ENCODE data around the gene PDE3A. TPM values are rescaled to one million over a fixed set of nuclear protein-coding genes. Genes with fewer than 3 reads are reported as not detected.

PDE3A gene
- total RNA-seq, 1 donor from 2014 or later, result 51.1 TPM

GRCh38 chr12:20420557-20420956 lies 52.2 kb downstream of the PDE3A start:
- DNase-seq (ENCODE audit: low read depth, low spot score), result no peak

GRCh38 chr12:20421421-20421820 lies 53.1 kb downstream of the PDE3A start:
- no peak for DNase-seq (ENCODE audit: low read depth, low spot score)

GRCh38 chr12:20423557-20423956 lies 55.2 kb downstream of the PDE3A start:
- no peak for DNase-seq (ENCODE audit: low read depth, low spot score)

GRCh38 chr12:20424841-20425240 lies 56.5 kb downstream of the PDE3A start:
- DNase-seq (ENCODE audit: low read depth, low spot score), result no peak

GRCh38 chr12:20426191-20426590 lies 57.9 kb downstream of the PDE3A start:
- no peak for DNase-seq (ENCODE audit: low read depth, low spot score)

GRCh38 chr12:20426957-20427356 lies 58.6 kb downstream of the PDE3A start:
- no peak for DNase-seq (ENCODE audit: low read depth, low spot score)

- no peak for DNase-seq (ENCODE audit: low read depth, low spot score)
Observed at GRCh38 chr12:20429852-20430251, 61.5 kb downstream of the PDE3A start.

- DNase-seq (ENCODE audit: low read depth, low spot score), result no peak
Observed at GRCh38 chr12:20432290-20432689, 64.0 kb downstream of the PDE3A start.

- DNase-seq (ENCODE audit: low read depth, low spot score), result no peak
Observed at GRCh38 chr12:20434996-20435395, 66.7 kb downstream of the PDE3A start.

- peak; percentile 73 for DNase-seq (ENCODE audit: low read depth, low spot score)
Observed at GRCh38 chr12:20436316-20436715, 68.0 kb downstream of the PDE3A start.

GRCh38 chr12:20438299-20438779 lies 70.0 kb downstream of the PDE3A start:
- peak; percentile 48 for DNase-seq (ENCODE audit: low read depth, low spot score)

- no peak for DNase-seq (ENCODE audit: low read depth, low spot score)
Observed at GRCh38 chr12:20439626-20440025, 71.3 kb downstream of the PDE3A start.

- DNase-seq (ENCODE audit: low read depth, low spot score), result no peak
Observed at GRCh38 chr12:20440408-20440807, 72.1 kb downstream of the PDE3A start.

GRCh38 chr12:20442322-20442721 lies 74.0 kb downstream of the PDE3A start:
- DNase-seq (ENCODE audit: low read depth, low spot score), result no peak

GRCh38 chr12:20443255-20443654 lies 74.9 kb downstream of the PDE3A start:
- no peak for DNase-seq (ENCODE audit: low read depth, low spot score)

GRCh38 chr12:20443792-20444191 lies 75.5 kb downstream of the PDE3A start:
- DNase-seq (ENCODE audit: low read depth, low spot score), result no peak

GRCh38 chr12:20444595-20445170 lies 76.3 kb downstream of the PDE3A start:
- DNase-seq (ENCODE audit: low read depth, low spot score), result no peak

- no peak for DNase-seq (ENCODE audit: low read depth, low spot score)
Observed at GRCh38 chr12:20445687-20446086, 77.3 kb downstream of the PDE3A start.

- no peak for DNase-seq (ENCODE audit: low read depth, low spot score)
Observed at GRCh38 chr12:20446836-20447235, 78.5 kb downstream of the PDE3A start.

GRCh38 chr12:20448781-20449180 lies 80.4 kb downstream of the PDE3A start:
- DNase-seq (ENCODE audit: low read depth, low spot score), result no peak

- no peak for DNase-seq (ENCODE audit: low read depth, low spot score)
Observed at GRCh38 chr12:20450591-20451180, 82.3 kb downstream of the PDE3A start.

GRCh38 chr12:20451761-20452160 lies 83.4 kb downstream of the PDE3A start:
- no peak for DNase-seq (ENCODE audit: low read depth, low spot score)

GRCh38 chr12:20452496-20453010 lies 84.2 kb downstream of the PDE3A start:
- DNase-seq (ENCODE audit: low read depth, low spot score), result no peak
